Epithelial cell of proximal tubule (primary cell): Measurements from ENCODE around the gene SLC22A7. TPM values are rescaled to one million over a fixed set of nuclear protein-coding genes. Genes with fewer than 3 reads are reported as not detected.

ENCODE experiments used
- DNase-seq: peaks from one replicate; pipeline ENCODE4 v3.0.0-alpha.2; 2011; ENCODE audit warnings: low read depth
- H3K4me3 ChIP-seq: 2 replicates; pipeline ENCODE4 v1.5.1; 2011; ENCODE audit warnings: low read depth, mild to moderate bottlenecking, low read length
- total RNA-seq: library from RNA; depleted of rRNA; stranded (reverse); fragments of >200 nt; gene quantifications from 2 replicates; pipeline ENCODE4 v1.2.3, GENCODE V29; 2015
- TF ChIP-seq, protein P1 (sequence below): conservative IDR thresholded peaks from 2 replicates; pipeline ENCODE4 v1.5.1; 2012; ENCODE audit warnings: low read depth, mild to moderate bottlenecking, low read length

Gene SLC22A7
- total RNA-seq, 1 donor from 2014 or later: not detected

DNA sequence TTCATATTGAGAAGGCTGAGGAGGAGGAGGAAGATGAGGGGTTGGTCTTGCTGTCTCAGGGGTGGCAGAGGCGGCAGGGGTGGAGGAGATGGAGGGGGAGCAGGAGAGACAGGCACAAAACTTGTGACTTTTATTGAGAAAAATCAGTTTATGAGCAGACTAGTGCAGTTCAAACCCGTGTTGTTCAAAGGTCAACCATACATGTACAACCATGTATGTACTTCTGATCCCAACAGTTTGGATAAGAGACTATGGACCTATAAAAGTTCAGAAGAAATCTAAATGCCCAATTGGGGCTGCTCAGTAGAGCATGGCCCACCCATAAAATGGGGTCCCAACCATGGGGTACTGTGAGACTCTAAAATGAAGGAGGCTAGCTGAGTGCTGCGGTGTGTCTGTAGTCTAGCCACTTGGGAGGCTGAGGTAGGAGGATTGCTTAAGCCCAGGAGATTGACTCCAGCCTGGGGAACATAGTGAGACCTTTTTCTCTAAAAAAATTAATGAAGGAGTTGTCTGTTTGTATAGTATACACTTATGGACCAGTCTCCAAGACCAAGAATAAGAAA, 7.6 kb upstream of the SLC22A7 start:
- no peak overlapping the region for H3K4me3 ChIP-seq
- TF ChIP-seq, protein P1, sequence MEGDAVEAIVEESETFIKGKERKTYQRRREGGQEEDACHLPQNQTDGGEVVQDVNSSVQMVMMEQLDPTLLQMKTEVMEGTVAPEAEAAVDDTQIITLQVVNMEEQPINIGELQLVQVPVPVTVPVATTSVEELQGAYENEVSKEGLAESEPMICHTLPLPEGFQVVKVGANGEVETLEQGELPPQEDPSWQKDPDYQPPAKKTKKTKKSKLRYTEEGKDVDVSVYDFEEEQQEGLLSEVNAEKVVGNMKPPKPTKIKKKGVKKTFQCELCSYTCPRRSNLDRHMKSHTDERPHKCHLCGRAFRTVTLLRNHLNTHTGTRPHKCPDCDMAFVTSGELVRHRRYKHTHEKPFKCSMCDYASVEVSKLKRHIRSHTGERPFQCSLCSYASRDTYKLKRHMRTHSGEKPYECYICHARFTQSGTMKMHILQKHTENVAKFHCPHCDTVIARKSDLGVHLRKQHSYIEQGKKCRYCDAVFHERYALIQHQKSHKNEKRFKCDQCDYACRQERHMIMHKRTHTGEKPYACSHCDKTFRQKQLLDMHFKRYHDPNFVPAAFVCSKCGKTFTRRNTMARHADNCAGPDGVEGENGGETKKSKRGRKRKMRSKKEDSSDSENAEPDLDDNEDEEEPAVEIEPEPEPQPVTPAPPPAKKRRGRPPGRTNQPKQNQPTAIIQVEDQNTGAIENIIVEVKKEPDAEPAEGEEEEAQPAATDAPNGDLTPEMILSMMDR: no peak
- no peak for DNase-seq

DNA sequence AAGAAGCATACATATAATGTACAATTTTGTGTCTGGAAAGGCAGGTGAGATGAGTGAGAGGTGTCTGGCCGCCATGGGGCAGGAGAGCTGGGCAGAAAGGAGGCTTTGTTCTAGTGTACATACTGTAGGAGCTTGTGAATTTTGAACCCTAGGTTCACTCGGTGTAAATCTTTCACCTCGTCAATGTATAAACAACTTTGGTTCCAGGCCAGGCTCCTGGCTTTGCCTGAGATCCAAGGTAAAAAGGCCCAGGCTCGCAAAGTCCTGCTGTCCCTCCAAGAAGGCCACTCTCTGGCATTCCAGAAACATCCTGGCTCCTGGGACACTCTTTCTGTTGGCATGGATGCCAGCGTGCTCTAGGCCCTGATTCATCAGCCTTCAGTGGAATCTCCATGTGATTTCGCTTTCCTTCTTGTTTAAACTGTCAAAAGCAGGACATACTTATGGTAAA, 7.1 kb upstream of the SLC22A7 start:
- TF ChIP-seq, protein P1: no peak
- no peak for DNase-seq
- no peak overlapping the region for H3K4me3 ChIP-seq

DNA sequence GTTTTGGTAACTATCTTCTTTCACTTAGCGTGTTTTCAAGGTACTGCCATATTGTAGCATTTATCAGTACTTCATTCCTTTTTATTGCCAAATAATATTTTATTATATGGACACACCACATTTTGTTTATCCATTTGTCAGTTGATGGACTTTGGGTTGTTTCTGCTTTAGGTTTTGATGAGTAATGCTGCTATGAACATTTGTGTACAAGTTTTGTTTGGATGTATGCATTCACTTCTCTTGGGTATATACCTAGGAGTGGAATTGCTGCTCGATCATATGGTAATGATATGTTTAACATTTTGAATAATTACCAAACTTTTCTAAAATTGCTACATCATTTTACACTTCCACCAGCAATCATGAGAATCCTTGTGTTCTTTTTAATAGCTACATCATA, 6.4 kb upstream of the SLC22A7 start:
- H3K4me3 ChIP-seq: no peak overlapping the region
- no peak for DNase-seq
- TF ChIP-seq, protein P1: no peak

DNA sequence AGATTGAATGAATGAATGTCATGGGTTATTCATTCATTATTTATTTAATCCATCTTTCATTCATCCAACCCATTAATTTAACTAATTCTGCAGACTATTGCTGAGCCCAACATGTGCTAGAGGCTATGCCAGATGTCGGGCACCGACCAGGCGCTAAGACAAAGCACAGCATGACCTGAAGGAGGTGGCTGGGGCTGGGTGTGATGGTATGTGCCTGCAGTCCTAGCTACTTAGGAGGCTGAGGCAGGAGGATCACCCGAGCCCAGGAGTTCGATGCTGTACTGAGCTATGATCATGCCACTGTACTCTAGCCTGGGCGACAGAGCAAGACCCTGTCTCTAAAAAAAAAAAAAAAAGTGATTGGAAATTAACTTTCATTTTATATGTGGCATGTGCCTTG, 5.7 kb upstream of the SLC22A7 start:
- H3K4me3 ChIP-seq: no peak overlapping the region
- TF ChIP-seq, protein P1: no peak
- DNase-seq: no peak

DNA sequence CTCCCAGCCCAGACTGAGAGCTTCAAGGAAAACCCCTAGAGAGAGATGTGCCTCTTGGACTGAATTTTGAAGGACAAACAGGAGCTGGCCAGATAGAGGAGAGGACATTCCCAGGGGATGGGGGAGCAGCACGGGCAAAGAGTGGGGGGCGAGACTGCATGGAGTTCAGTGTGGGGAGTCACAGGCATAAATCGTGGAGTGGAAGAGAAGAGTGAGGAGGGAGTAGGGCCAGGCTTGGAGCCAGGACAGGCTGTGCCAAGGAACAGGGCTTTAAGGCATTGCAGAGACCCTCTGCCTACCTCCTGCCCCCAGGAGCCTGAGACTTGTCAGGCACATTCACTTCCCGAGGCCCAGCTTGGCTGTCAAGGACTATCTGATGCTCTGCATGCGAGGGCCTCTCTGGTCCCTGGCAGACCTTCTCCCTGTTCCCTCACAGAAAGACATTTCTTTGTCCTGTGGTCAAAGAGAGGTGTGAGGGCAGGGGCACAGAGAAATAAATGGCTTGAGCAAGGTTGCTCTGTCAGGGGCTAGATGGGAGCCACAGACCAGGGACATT, 5.2 kb upstream of the SLC22A7 start:
- TF ChIP-seq, protein P1: no peak
- H3K4me3 ChIP-seq: no peak overlapping the region
- DNase-seq: no peak

DNA sequence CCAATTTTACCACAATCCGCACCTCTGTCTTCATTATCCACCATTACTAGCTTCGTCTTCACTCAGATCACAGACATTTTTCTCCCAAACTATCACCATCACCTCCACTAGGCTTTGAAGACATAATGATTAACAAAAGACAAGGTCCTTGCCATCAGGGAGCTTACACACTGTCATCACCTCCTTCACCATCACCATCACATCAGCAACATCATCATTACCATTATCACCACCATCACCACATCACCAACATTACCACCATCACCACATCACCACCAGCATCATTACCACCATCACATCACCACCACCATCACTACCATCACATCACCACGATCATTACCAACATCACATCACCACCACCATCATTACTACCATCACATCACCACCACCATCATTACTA, 4.4 kb upstream of the SLC22A7 start:
- no peak for DNase-seq
- TF ChIP-seq, protein P1: no peak
- H3K4me3 ChIP-seq: no peak overlapping the region

DNA sequence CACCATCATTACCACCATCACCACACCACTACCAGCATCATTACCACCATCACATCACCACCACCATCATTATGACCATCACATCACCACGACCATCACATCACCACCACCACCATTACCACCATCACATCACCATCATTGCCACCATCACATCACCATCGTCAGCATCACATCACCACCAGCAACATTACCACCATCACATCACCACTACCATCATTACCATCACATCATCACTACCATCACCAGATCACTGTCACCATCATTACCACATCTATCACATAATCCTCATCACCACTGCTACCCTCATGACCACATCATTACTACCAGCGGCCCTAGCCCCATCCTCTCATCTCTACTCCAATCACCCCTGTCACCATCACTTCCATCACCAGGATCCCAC, 3.5 kb upstream of the SLC22A7 start:
- H3K4me3 ChIP-seq: no peak overlapping the region
- TF ChIP-seq, protein P1: no peak
- DNase-seq: no peak
